Fibroblast of lung (primary cell): ENCODE measurements around the gene ABCA5. TPM values are rescaled to one million over a fixed set of nuclear protein-coding genes. Genes with fewer than 3 reads are reported as not detected.
"Not testable (repeated sequence)": the region's sequence is repeated elsewhere in the genome, so short reads cannot be mapped to it uniquely, and the experiment has no call there.

ENCODE experiments used
- DNase-seq, 2 donors: peaks; one replicate each; pipeline versions ENCODE4 v3.0.0 to v3.0.0-alpha.2; 2010; ENCODE audit warnings: low read depth in 2 of 2
- H2AFZ ChIP-seq: 2 replicates; pipeline ENCODE4 v1.5.1; 2012; ENCODE audit warnings: low read length, control low read depth, inconsistent platforms
- H3K27ac ChIP-seq: 2 replicates; pipeline ENCODE4 v1.5.1; 2011; ENCODE audit warnings: low read length, control low read depth; ENCODE audit not compliant: insufficient read depth
- H3K27me3 ChIP-seq: 2 replicates; pipeline ENCODE4 v1.5.1; 2011; ENCODE audit warnings: mild to moderate bottlenecking, low read length; ENCODE audit not compliant: control insufficient read depth, insufficient read depth
- H3K36me3 ChIP-seq: 2 replicates; pipeline ENCODE4 v1.5.1; 2011; ENCODE audit warnings: low read length; ENCODE audit not compliant: control insufficient read depth, insufficient read depth
- H3K4me1 ChIP-seq: 2 replicates; pipeline ENCODE4 v1.5.1; 2011; ENCODE audit warnings: low read length; ENCODE audit not compliant: control insufficient read depth, insufficient read depth; ENCODE audit errors: extremely low read depth
- H3K4me2 ChIP-seq: 2 replicates; pipeline ENCODE4 v1.5.1; 2011; ENCODE audit warnings: low read length, control low read depth; ENCODE audit not compliant: insufficient read depth; ENCODE audit errors: extremely low read depth
- H3K4me3 ChIP-seq, 4 experiments: fragments of 200-600 bp in 1 of 4; sonication (generic) in 1 of 4; replicated peaks in 1 of 4; 2 replicates each; pipeline ENCODE4 v1.5.1; 2011 to 2016; ENCODE audit warnings: low read length in 4 of 4, low read depth in 3 of 4, mild to moderate bottlenecking in 3 of 4, control low read depth in 2 of 4, inconsistent platforms in 1 of 4, mixed read lengths in 1 of 4; ENCODE audit not compliant: insufficient read depth in 1 of 4; ENCODE audit errors: control extremely low read depth in 1 of 4
- H3K79me2 ChIP-seq: 2 replicates; pipeline ENCODE4 v1.5.1; 2012; ENCODE audit warnings: mild to moderate bottlenecking, low read length, inconsistent platforms; ENCODE audit not compliant: control insufficient read depth, insufficient read depth
- H3K9ac ChIP-seq: 2 replicates; pipeline ENCODE4 v1.5.1; 2011; ENCODE audit warnings: mild to moderate bottlenecking, low read length, control low read depth; ENCODE audit not compliant: insufficient read depth
- H3K9me3 ChIP-seq: 2 replicates; pipeline ENCODE4 v1.5.1; 2012; ENCODE audit warnings: low read depth, low read length; ENCODE audit not compliant: control insufficient read depth, insufficient read depth
- H4K20me1 ChIP-seq: 2 replicates; pipeline ENCODE4 v1.5.1; 2011; ENCODE audit warnings: low read length; ENCODE audit not compliant: control insufficient read depth, insufficient read depth; ENCODE audit errors: extremely low read depth
- CTCF ChIP-seq, 2 donors: IDR thresholded peaks in 1 of 2; conservative IDR thresholded peaks in 1 of 2; 1 replicate in 1 of 2; 2 replicates in 1 of 2; pipeline ENCODE4 v1.5.1; 2011 to 2012; ENCODE audit warnings: low read length in 2 of 2, control low read depth in 1 of 2, inconsistent platforms in 1 of 2, low read depth in 1 of 2, mild to moderate bottlenecking in 1 of 2
- EZH2 ChIP-seq: IDR thresholded peaks from 2 replicates; pipeline ENCODE4 v1.5.1; 2012; ENCODE audit warnings: low read length, control low read depth, mild to moderate bottlenecking; ENCODE audit errors: missing control alignments
- polyA plus RNA-seq, 2 donors: library from polyadenylated mRNA; depleted of rRNA in 1 of 2; stranded (reverse) in 1 of 2; unstranded in 1 of 2; fragments of >200 nt; gene quantifications; 2 replicates each; pipeline ENCODE4 v1.2.1, GENCODE V29; 2011 to 2012; ENCODE audit warnings: missing spikeins in 1 of 2
- total RNA-seq: library from RNA; depleted of rRNA; stranded (reverse); fragments of >200 nt; gene quantifications from 2 replicates; pipeline ENCODE4 v1.2.1, GENCODE V29; 2014

ABCA5 gene
- total and polyA plus RNA-seq, 2 donors (not counting 1 experiment from before 2014, with no cell fraction given): 13.1 to 17.5 TPM

GRCh38 chr17:69198238-69198637, 128.7 kb downstream of the ABCA5 start:
- Histone ChIP-seq H3K4me1 (no peaks in the 10 kb centered on the region), H3K27ac (no peak overlapping the region), H3K4me3 (no peak overlapping the region), H3K27me3 (no peaks in the 10 kb centered on the region), H3K9ac (no peak overlapping the region), H3K79me2 (no peaks in the 10 kb centered on the region), H3K9me3 (no peaks in the 10 kb centered on the region), H3K36me3 (no peaks in the 10 kb centered on the region), H2AFZ (no peak overlapping the region), H4K20me1 (no peaks in the 10 kb centered on the region), H3K4me2 (no peak overlapping the region)
- DNase-seq: no peak
- TF ChIP-seq CTCF (conservative IDR thresholded peaks at IDR 0.05 in 1 of 2, IDR thresholded peaks at IDR 0.05 in 1 of 2; ENCODE audit: low read depth in 1 of 2, low read length in 2 of 2): no peak
- TF ChIP-seq EZH2: no peak

- H3K4me1 ChIP-seq, H3K9me3 ChIP-seq, H3K4me3 ChIP-seq, H3K9ac ChIP-seq, H3K27ac ChIP-seq, DNase-seq, H3K79me2 ChIP-seq, H3K27me3 ChIP-seq, H4K20me1 ChIP-seq, H3K36me3 ChIP-seq, H3K4me2 ChIP-seq, H2AFZ ChIP-seq: not testable (repeated sequence)
Observed at GRCh38 chr17:69196105-69196653, 130.8 kb downstream of the ABCA5 start.

Other genes with a start within 250 kb of the ABCA5 start
- gene ABCA6, start 185.2 kb downstream of the ABCA5 start, total RNA-seq: 12.9 and 23.1 TPM in 2 replicates
- 4.2 and 4.3 TPM in 2 replicates for gene ABCA6, start 185.2 kb downstream of the ABCA5 start, polyA plus RNA-seq
- 2.6 and 2.8 TPM in 2 replicates for gene ABCA10, start 98.3 kb downstream of the ABCA5 start, total RNA-seq
- 0.23 and 0.64 TPM in 2 replicates for gene ABCA10, start 98.3 kb downstream of the ABCA5 start, polyA plus RNA-seq
- gene MAP2K6, start 87.6 kb upstream of the ABCA5 start, total RNA-seq: 18.2 and 39.5 TPM in 2 replicates
- 2.6 and 2.7 TPM in 2 replicates for gene MAP2K6, start 87.6 kb upstream of the ABCA5 start, polyA plus RNA-seq